ENCODE data around the gene OR51E1. TPM values are rescaled to one million over a fixed set of nuclear protein-coding genes. Genes with fewer than 3 reads are reported as not detected.

Gene OR51E1
- total and polyA plus RNA-seq, 2 donors (not counting 1 experiment from before 2014, with no cell fraction given): not detected

DNA sequence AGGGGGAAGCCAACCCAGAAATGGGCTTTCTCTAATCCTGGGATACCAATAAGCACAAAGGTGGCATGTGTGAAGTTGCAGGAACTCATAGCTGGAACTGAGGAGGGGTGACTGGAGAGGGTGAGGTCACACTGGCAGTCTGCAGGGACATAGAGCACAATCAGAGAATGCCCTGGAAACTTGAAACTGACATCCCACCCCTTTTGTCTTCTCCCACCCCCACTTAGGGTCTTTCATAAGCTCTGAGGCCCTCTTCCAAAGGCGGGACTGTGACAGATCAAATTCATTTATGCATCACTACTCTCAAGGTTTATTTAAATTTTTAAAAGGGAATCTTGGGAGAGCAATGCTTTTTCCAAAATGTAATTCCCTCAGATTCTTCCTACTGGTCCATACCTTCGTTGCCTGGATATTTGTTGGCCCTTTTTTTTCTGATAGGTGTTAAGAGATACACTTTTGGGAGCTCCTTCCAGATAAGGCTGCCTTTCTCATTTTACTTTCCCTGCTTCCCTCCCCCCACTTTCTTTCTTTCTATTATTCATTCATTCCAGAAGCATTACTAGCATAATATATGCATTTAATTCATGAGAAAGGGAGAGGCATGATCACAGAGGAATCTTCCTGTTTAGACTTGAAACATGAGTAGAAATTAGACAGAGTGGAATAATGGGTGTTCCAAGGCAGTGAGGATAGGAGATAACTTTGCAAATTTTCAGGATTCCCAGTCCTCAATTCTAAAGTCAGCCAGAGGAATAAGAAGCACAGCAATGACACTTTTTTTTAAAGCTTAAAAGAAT, 39.0 kb downstream of the OR51E1 start:
- no peaks in the 10 kb centered on the region for H3K4me1 Mint-ChIP-seq
- H3K4me2 ChIP-seq (replicated peaks; ENCODE audit: low read depth, low read length, poor library complexity, severe bottlenecking): no peak overlapping the region
- H3K27me3 ChIP-seq (replicated peaks in 1 of 4; ENCODE audit: control extremely low read depth in 1 of 4, control insufficient read depth in 3 of 4, insufficient read depth in 4 of 4, low read length in 3 of 4): peaks cover 0 to 3% (median 1%) of the 10 kb centered on the region in 4 experiments
- H3K4me3 ChIP-seq (ENCODE audit: control extremely low read depth in 1 of 5, extremely low read depth in 1 of 5, insufficient read depth in 1 of 5, low read depth in 2 of 5, low read length in 4 of 5): no peak overlapping the region
- WGBS (ENCODE audit: insufficient coverage): no CpG with 5 or more reads among the region's 2 CpGs
- no peaks in the 10 kb centered on the region for H3K9me3 Mint-ChIP-seq (ENCODE audit: insufficient read depth)
- no peak overlapping the region for H3K9ac ChIP-seq (ENCODE audit: low read length)
- ATAC-seq (ENCODE audit: low read depth) (no peak), DNase-seq (no peak)
- H3K27ac ChIP-seq (ENCODE audit: low read length in 2 of 2): no peak overlapping the region
- peaks cover 0 to 3% (median 0%) of the 10 kb centered on the region in 3 donors for H3K9me3 ChIP-seq (ENCODE audit: control extremely low read depth in 1 of 3, control insufficient read depth in 2 of 3, insufficient read depth in 1 of 3, low read length in 2 of 3)
- H3K4me3 Mint-ChIP-seq: no peak overlapping the region
- intact Hi-C loops (cut with micrococcal nuclease): no loop called here
- H3K27ac Mint-ChIP-seq: no peak overlapping the region
- H2AFZ ChIP-seq (ENCODE audit: insufficient read depth, low read depth, low read length, poor library complexity, severe bottlenecking): no peak overlapping the region
- ChIA-PET CTCF (interaction anchor here (0.8 kb wide), 1 partner anchor 45 kb away, joined by 3 read pairs; the partner anchor contains the start of gene OR51D1), POLR2A (no interaction called here)
- peaks cover 8% of the 10 kb centered on the region for H3K27me3 Mint-ChIP-seq
- no peaks in the 10 kb centered on the region for H3K4me1 ChIP-seq (ENCODE audit: control insufficient read depth in 2 of 2, insufficient read depth in 2 of 2, low read length in 2 of 2)
- TF ChIP-seq CTCF (IDR thresholded peaks at IDR 0.05): no peak
- no peak for TF ChIP-seq EZH2 (IDR thresholded peaks at IDR 0.05; ENCODE audit: borderline replicate concordance, insufficient read depth, low read depth, low read length, poor library complexity, severe bottlenecking)
- H3K79me2 ChIP-seq (ENCODE audit: control insufficient read depth, insufficient read depth, low read length): no peaks in the 10 kb centered on the region
- H4K20me1 ChIP-seq (ENCODE audit: control insufficient read depth, insufficient read depth, low read length, poor library complexity, severe bottlenecking): no peaks in the 10 kb centered on the region
- H3K36me3 ChIP-seq (replicated peaks in 1 of 2; ENCODE audit: control extremely low read depth in 1 of 2, control insufficient read depth in 1 of 2, extremely low read depth in 1 of 2, insufficient read depth in 2 of 2, low read length in 1 of 2): no peaks in the 10 kb centered on the region

DNA sequence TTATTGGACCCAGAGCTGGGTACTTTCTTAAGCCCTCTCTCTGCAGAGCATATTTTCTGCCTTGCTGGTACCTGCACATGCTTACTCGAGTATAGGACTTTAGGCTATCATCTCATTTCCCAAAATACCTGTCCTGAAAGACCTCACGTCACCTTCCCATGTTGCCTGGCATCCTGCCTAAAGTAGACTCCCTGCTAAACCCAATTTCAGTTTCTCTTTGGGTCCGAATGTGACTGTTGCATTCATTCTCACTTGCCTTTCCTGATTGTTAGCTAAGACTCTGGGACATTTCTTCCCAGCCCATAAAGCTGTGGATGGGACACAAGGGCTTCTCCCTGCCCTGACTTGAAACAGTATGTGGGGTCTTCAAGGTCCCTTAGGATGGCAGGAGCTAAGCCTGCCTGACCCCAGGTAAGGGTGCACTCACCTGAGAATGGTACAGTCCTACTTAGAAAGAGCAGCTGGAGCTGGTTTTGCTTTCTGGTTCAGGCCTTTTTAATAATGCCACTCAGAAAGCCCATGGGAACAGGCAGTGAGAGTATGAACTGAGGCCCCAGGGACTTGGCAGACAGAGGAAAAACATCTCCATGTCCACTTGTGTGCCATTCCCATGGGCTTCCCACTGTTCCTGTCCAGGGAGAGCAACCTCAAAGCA, 41.0 kb downstream of the OR51E1 start:
- Mint-ChIP-seq H3K9me3 (ENCODE audit: insufficient read depth) (no peaks in the 10 kb centered on the region), H3K27ac (no peak overlapping the region), H3K4me3 (no peak overlapping the region), H3K4me1 (no peaks in the 10 kb centered on the region), H3K27me3 (peaks cover 8% of the 10 kb centered on the region)
- 83% methylated on average over 2 of the region's 3 CpGs for WGBS (ENCODE audit: insufficient coverage)
- H3K79me2 ChIP-seq (ENCODE audit: control insufficient read depth, insufficient read depth, low read length): no peaks in the 10 kb centered on the region
- ATAC-seq (ENCODE audit: low read depth) (no peak), DNase-seq (no peak)
- no peaks in the 10 kb centered on the region for H4K20me1 ChIP-seq (ENCODE audit: control insufficient read depth, insufficient read depth, low read length, poor library complexity, severe bottlenecking)
- H3K9me3 ChIP-seq (ENCODE audit: control extremely low read depth in 1 of 3, control insufficient read depth in 2 of 3, insufficient read depth in 1 of 3, low read length in 2 of 3): peaks cover 0 to 3% (median 0%) of the 10 kb centered on the region in 3 donors
- H2AFZ ChIP-seq (ENCODE audit: insufficient read depth, low read depth, low read length, poor library complexity, severe bottlenecking): no peak overlapping the region
- no peak overlapping the region for H3K4me2 ChIP-seq (replicated peaks; ENCODE audit: low read depth, low read length, poor library complexity, severe bottlenecking)
- H3K27me3 ChIP-seq (replicated peaks in 1 of 4; ENCODE audit: control extremely low read depth in 1 of 4, control insufficient read depth in 3 of 4, insufficient read depth in 4 of 4, low read length in 3 of 4): peaks cover 0 to 3% (median 1%) of the 10 kb centered on the region in 4 experiments
- POLR2A ChIA-PET: no interaction called here
- no peak overlapping the region for H3K9ac ChIP-seq (ENCODE audit: low read length)
- CTCF ChIA-PET: no interaction called here
- no peak overlapping the region for H3K4me3 ChIP-seq (ENCODE audit: control extremely low read depth in 1 of 5, extremely low read depth in 1 of 5, insufficient read depth in 1 of 5, low read depth in 2 of 5, low read length in 4 of 5)
- TF ChIP-seq EZH2 (IDR thresholded peaks at IDR 0.05; ENCODE audit: borderline replicate concordance, insufficient read depth, low read depth, low read length, poor library complexity, severe bottlenecking): no peak
- no peak for TF ChIP-seq CTCF (IDR thresholded peaks at IDR 0.05)
- no peak overlapping the region for H3K27ac ChIP-seq (ENCODE audit: low read length in 2 of 2)
- no peaks in the 10 kb centered on the region for H3K4me1 ChIP-seq (ENCODE audit: control insufficient read depth in 2 of 2, insufficient read depth in 2 of 2, low read length in 2 of 2)
- intact Hi-C loops (cut with micrococcal nuclease): no loop called here
- no peaks in the 10 kb centered on the region for H3K36me3 ChIP-seq (replicated peaks in 1 of 2; ENCODE audit: control extremely low read depth in 1 of 2, control insufficient read depth in 1 of 2, extremely low read depth in 1 of 2, insufficient read depth in 2 of 2, low read length in 1 of 2)

Data from B cell (primary cell).